HepG2 (cell line): ENCODE results near the gene ZNF227. TPM values are rescaled to one million over a fixed set of nuclear protein-coding genes. Genes with fewer than 3 reads are reported as not detected.

ENCODE experiments used
- ADNP ChIP-seq: sonication (generic); formaldehyde crosslinking; IDR thresholded peaks from 2 replicates; pipeline ENCODE4 v1.4.0; 2020; ENCODE audit warnings: missing genetic modification reagents
- ATF1 ChIP-seq: IDR thresholded peaks from 2 replicates; pipeline ENCODE4 v1.6.1; 2016; ENCODE audit warnings: mild to moderate bottlenecking, control low read depth
- ATF5 ChIP-seq: sonication (generic); formaldehyde crosslinking; IDR thresholded peaks from 2 replicates; pipeline ENCODE4 v1.4.0; 2020; ENCODE audit warnings: mild to moderate bottlenecking, low read depth, missing genetic modification reagents
- CBX5 ChIP-seq: sonication (generic); formaldehyde crosslinking; IDR thresholded peaks from 2 replicates; pipeline ENCODE4 v1.4.0; 2020; ENCODE audit warnings: missing genetic modification reagents, borderline replicate concordance
- CHCHD3 ChIP-seq: sonication (generic); formaldehyde crosslinking; IDR thresholded peaks from 2 replicates; pipeline ENCODE4 v1.8.0; 2022; ENCODE audit warnings: mild to moderate bottlenecking, missing genetic modification reagents, moderate library complexity
- FOXP1 ChIP-seq, 2 experiments: fragments of 450-650 bp in 1 of 2; IDR thresholded peaks; 2 replicates each; pipeline ENCODE4 v1.6.1; 2017 to 2018; ENCODE audit warnings: antibody characterized with exemption in 1 of 2
- LCORL ChIP-seq, 2 experiments: fragments of 450-650 bp in 1 of 2; sonication (generic) in 1 of 2; formaldehyde crosslinking in 1 of 2; IDR thresholded peaks; 2 replicates each; pipeline versions ENCODE4 v1.5.0 to v1.6.1; 2017 to 2020; ENCODE audit warnings: antibody characterized with exemption in 1 of 2, missing genetic modification reagents in 1 of 2
- MED1 ChIP-seq: sonication (generic); formaldehyde crosslinking; IDR thresholded peaks from 2 replicates; pipeline ENCODE4 v1.4.0; 2020; ENCODE audit warnings: missing genetic modification reagents
- MTA3 ChIP-seq: sonication (generic); formaldehyde crosslinking; IDR thresholded peaks from 2 replicates; pipeline ENCODE4 v1.4.0; 2020; ENCODE audit warnings: missing genetic modification reagents
- MXI1 ChIP-seq: IDR thresholded peaks from 3 replicates; pipeline ENCODE4 v1.6.1; 2012; ENCODE audit warnings: low read depth, low read length, inconsistent platforms, borderline replicate concordance
- NFKBIZ ChIP-seq: IDR thresholded peaks from 2 replicates; pipeline ENCODE4 v1.6.1; 2018; ENCODE audit warnings: missing genetic modification reagents, missing compliant biosample characterization
- RXRA ChIP-seq: sonication (generic); formaldehyde crosslinking; IDR thresholded peaks from 2 replicates; pipeline ENCODE4 v1.5.1; 2020; ENCODE audit warnings: missing genetic modification reagents
- SUZ12 ChIP-seq: fragments of 150-350 bp; IDR thresholded peaks from 2 replicates; pipeline ENCODE4 v1.6.1; 2014; ENCODE audit warnings: low read depth, low read length
- TOE1 ChIP-seq: sonication (generic); formaldehyde crosslinking; IDR thresholded peaks from 2 replicates; pipeline ENCODE4 v1.4.0; 2020; ENCODE audit warnings: mild to moderate bottlenecking, missing genetic modification reagents
- ZNF101 ChIP-seq: sonication (generic); formaldehyde crosslinking; IDR thresholded peaks from 2 replicates; pipeline ENCODE4 v1.4.0; 2020; ENCODE audit warnings: mild to moderate bottlenecking, low read depth, missing genetic modification reagents, borderline replicate concordance
- ZNF263 ChIP-seq: sonication (generic); formaldehyde crosslinking; IDR thresholded peaks from 2 replicates; pipeline ENCODE4 v1.4.0; 2020; ENCODE audit warnings: missing genetic modification reagents
- ZNF276 ChIP-seq: sonication (generic); formaldehyde crosslinking; IDR thresholded peaks from 2 replicates; pipeline ENCODE4 v1.4.0; 2020; ENCODE audit warnings: mild to moderate bottlenecking, low read depth, missing genetic modification reagents
- ZNF281 ChIP-seq: sonication (generic); formaldehyde crosslinking; IDR thresholded peaks from 2 replicates; pipeline ENCODE4 v1.4.0; 2020; ENCODE audit warnings: missing genetic modification reagents, borderline replicate concordance
- ZNF30 ChIP-seq: sonication (generic); formaldehyde crosslinking; IDR thresholded peaks from 2 replicates; pipeline ENCODE4 v1.5.0; 2020; ENCODE audit warnings: mild to moderate bottlenecking, missing genetic modification reagents
- ZNF383 ChIP-seq: sonication (generic); formaldehyde crosslinking; IDR thresholded peaks from 2 replicates; pipeline ENCODE4 v1.4.0; 2020; ENCODE audit warnings: missing genetic modification reagents, mild to moderate bottlenecking, borderline replicate concordance
- ZNF543 ChIP-seq: sonication (generic); formaldehyde crosslinking; IDR thresholded peaks from 2 replicates; pipeline ENCODE4 v1.4.0; 2020; ENCODE audit warnings: mild to moderate bottlenecking, missing genetic modification reagents
- ZNF556 ChIP-seq: sonication (generic); formaldehyde crosslinking; IDR thresholded peaks from 2 replicates; pipeline ENCODE4 v1.4.0; 2020; ENCODE audit warnings: mild to moderate bottlenecking, missing genetic modification reagents, borderline replicate concordance
- ZNF619 ChIP-seq: sonication (generic); formaldehyde crosslinking; IDR thresholded peaks from 2 replicates; pipeline ENCODE4 v1.4.0; 2020; ENCODE audit warnings: mild to moderate bottlenecking, missing genetic modification reagents
- polyA plus RNA-seq, 8 experiments: library from polyadenylated mRNA; depleted of rRNA in 3 of 8; stranded (reverse) in 7 of 8; unstranded in 1 of 8; fragments of >200 nt; fragmentation: Illumina TruSeq in 4 of 8; extraction: Trizol in 4 of 8; gene quantifications; 2 replicates each; pipeline versions ENCODE4 v1.2.1 to v1.2.3, GENCODE V29; 2011 to 2016; ENCODE audit warnings: low read depth in 4 of 8, missing spikeins in 1 of 8, mixed read lengths in 1 of 8; ENCODE audit not compliant: insufficient read depth in 1 of 8
- total RNA-seq, 5 experiments: library from RNA; depleted of rRNA; stranded (reverse); fragments of >200 nt; fragmentation: Illumina TruSeq; extraction: Trizol; gene quantifications; 2 replicates each; pipeline ENCODE4 v1.2.3, GENCODE V29; 2016; ENCODE audit warnings: low read depth in 1 of 5
- TF ChIP-seq, protein P1 (sequence below): fragments of 450-650 bp; IDR thresholded peaks from 2 replicates; pipeline ENCODE4 v1.6.1; 2017
- TF ChIP-seq, protein P2 (sequence below): sonication (generic); formaldehyde crosslinking; IDR thresholded peaks from 2 replicates; pipeline ENCODE4 v1.5.0; 2020; ENCODE audit warnings: missing genetic modification reagents

ZNF227 gene
- total and polyA plus RNA-seq, 2 of the 13 experiments (the other 11 are each of a cell fraction or from before 2014, with no cell fraction given) = 3.1 to 16.8 TPM

DNA sequence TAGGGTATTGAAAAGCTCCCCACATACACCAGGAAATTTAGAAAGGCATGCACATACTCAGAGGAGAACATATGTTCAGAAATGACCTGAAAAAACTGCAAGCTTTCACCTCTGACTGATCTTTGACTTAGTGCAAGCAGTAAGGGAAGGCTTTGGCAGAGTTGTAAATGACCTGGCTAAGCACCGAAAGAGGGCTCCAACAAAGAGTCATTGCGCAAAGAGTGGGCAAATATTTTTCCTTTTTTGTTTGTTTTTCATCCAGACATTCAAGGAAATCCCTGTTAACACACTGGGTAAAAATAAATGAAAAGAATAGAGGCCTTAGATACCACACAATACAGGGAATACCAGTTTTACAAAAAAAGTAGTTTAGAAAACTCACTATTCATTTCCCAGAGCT, 42.2 kb downstream of the ZNF227 start (continued):
- TF ChIP-seq, protein P1, sequence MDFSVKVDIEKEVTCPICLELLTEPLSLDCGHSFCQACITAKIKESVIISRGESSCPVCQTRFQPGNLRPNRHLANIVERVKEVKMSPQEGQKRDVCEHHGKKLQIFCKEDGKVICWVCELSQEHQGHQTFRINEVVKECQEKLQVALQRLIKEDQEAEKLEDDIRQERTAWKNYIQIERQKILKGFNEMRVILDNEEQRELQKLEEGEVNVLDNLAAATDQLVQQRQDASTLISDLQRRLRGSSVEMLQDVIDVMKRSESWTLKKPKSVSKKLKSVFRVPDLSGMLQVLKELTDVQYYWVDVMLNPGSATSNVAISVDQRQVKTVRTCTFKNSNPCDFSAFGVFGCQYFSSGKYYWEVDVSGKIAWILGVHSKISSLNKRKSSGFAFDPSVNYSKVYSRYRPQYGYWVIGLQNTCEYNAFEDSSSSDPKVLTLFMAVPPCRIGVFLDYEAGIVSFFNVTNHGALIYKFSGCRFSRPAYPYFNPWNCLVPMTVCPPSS = no peak
- no peak for TF ChIP-seq TOE1 (CRISPR knock-in tag)
- TF ChIP-seq MTA3 (CRISPR knock-in tag) = no peak
- no peak for TF ChIP-seq FOXP1 (IDR thresholded peaks at IDR 0.05)
- TF ChIP-seq FOXP1 (CRISPR knock-in tag; IDR thresholded peaks at IDR 0.05) = peak; percentile 65
- no peak for TF ChIP-seq ZNF101 (CRISPR knock-in tag)
- TF ChIP-seq ATF5 (CRISPR knock-in tag) = no peak
- no peak; the same call in 1 of the 2 replicates for TF ChIP-seq RXRA (CRISPR knock-in tag)
- no peak for TF ChIP-seq LCORL (IDR thresholded peaks at IDR 0.05)
- peak; percentile 53; the same call in 1 of the 2 replicates for TF ChIP-seq LCORL (CRISPR knock-in tag; IDR thresholded peaks at IDR 0.05)
- TF ChIP-seq ZNF556 (CRISPR knock-in tag) = no peak
- TF ChIP-seq ZNF543 (CRISPR knock-in tag) = no peak
- TF ChIP-seq, protein P2, sequence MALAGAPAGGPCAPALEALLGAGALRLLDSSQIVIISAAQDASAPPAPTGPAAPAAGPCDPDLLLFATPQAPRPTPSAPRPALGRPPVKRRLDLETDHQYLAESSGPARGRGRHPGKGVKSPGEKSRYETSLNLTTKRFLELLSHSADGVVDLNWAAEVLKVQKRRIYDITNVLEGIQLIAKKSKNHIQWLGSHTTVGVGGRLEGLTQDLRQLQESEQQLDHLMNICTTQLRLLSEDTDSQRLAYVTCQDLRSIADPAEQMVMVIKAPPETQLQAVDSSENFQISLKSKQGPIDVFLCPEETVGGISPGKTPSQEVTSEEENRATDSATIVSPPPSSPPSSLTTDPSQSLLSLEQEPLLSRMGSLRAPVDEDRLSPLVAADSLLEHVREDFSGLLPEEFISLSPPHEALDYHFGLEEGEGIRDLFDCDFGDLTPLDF = no peak
- no peak for TF ChIP-seq ZNF619
- TF ChIP-seq MED1 (CRISPR knock-in tag) = peak; percentile 57; the same call in 1 of the 2 replicates
- no peak for TF ChIP-seq MXI1
- no peak for TF ChIP-seq ATF1 (CRISPR knock-in tag)
- TF ChIP-seq ZNF281 (CRISPR knock-in tag) = no peak
- no peak for TF ChIP-seq ZNF383 (CRISPR knock-in tag)
- TF ChIP-seq CHCHD3 = no peak
- no peak for TF ChIP-seq ZNF276
- TF ChIP-seq NFKBIZ = 0 out of 2 replicates have a peak, but pooled peaks have one; percentile 46
- TF ChIP-seq SUZ12 = no peak
- no peak for TF ChIP-seq ZNF263 (CRISPR knock-in tag)
- TF ChIP-seq CBX5 (CRISPR knock-in tag) = no peak
- TF ChIP-seq ADNP (CRISPR knock-in tag) = no peak
- no peak for TF ChIP-seq ZNF30 (CRISPR knock-in tag)
